ENCODE measurements around the gene ARMC3. TPM values are rescaled to one million over a fixed set of nuclear protein-coding genes. Genes with fewer than 3 reads are reported as not detected.

ARMC3 gene
- polyA plus RNA-seq, 3 donors, result 10.5 to 14.1 (median 14.0) TPM

DNA sequence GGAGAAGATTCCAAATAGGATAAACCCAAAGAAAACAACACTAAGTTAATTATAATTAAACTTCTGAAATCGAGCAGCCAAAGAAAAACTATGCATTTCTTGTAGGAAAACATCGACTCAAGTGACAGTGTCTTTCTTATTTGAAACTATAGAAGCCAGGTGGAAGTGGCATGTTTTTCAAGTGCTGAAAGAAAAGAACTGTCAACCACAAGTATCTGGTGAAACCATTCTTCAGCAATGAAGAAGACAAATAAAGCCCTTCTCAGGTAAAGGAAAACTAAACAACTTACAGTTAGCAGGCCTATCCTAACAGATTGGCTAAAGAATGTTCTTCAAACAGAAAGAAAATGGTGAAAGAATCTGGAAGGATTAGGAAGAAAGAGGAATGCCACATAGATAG lies 96.1 kb downstream of the ARMC3 start:
- no peak for DNase-seq (ENCODE audit: extremely low read depth in 1 of 11, low read depth in 9 of 11, low spot score in 4 of 11)

DNA sequence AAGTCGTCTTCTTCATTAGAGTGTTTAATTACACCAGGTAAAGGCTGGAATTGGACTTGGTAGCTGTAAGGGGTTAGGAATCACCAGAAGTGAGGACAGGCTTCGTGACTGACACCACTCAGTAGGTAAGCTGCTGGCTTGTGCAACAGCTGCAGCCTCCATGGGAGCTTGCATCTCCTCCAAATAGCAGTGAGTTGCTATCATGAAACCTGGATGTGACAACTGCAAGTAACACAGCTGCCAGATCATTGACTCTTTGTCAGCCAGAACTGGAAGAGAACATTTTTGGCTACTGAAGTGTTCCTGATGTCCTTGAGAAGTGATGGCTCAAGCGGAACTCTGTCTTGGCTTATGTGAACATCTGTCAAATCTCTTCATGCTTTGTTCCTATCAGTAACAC lies 103.5 kb downstream of the ARMC3 start:
- no peak for DNase-seq (ENCODE audit: extremely low read depth in 1 of 11, low read depth in 9 of 11, low spot score in 4 of 11)

DNA sequence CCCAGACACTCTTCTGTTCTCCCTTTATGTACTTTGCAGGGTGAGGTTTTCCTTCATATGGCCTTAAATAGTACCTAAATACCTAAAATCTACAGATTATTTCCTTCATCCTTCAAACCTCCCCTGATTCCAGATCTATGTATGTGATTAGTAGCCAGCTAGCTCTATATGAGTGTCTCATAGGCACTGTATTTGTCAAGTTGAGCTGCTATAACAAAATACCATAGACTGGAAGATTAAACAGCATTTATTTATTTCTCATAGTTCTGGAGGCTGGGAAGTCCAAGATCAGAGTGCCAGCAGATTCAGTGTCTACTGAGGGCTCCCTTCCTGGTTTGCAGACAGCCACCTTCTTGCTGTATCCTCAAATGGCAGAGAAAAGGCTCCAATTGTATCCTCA lies 106.9 kb downstream of the ARMC3 start:
- no peak for DNase-seq (ENCODE audit: extremely low read depth in 1 of 11, low read depth in 9 of 11, low spot score in 4 of 11)

GRCh38 chr10:23035569-23035968 lies 107.7 kb downstream of the ARMC3 start:
- DNase-seq (ENCODE audit: extremely low read depth in 1 of 11, low read depth in 9 of 11, low spot score in 4 of 11), result no peak

GRCh38 chr10:23037152-23037551 lies 109.3 kb downstream of the ARMC3 start:
- no peak for DNase-seq (ENCODE audit: extremely low read depth in 1 of 11, low read depth in 9 of 11, low spot score in 4 of 11)

- DNase-seq (ENCODE audit: extremely low read depth in 1 of 11, low read depth in 9 of 11, low spot score in 4 of 11), result no peak
These were observed 109.7 kb downstream of the ARMC3 start for GRCh38 chr10:23037561-23037960.

DNA sequence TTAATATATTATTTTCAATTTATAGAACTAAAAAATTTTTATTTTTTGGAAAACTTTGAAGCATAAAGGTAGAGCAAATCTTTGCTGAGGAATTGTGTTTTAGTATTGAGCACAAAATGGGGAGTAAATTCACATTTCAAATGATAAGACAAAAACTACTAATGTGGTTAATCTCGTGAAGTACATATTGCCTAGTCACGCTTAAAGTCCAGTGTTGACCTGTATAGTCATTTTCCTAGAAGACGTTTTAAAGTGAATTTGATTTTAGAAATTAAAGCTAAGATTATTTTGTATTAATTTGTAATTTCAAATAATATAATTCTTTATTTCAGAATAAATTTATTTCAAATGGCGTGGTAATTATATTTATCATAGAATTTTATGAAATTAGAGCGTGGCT lies 110.3 kb downstream of the ARMC3 start:
- DNase-seq (ENCODE audit: extremely low read depth in 1 of 11, low read depth in 9 of 11, low spot score in 4 of 11), result no peak

GRCh38 chr10:23040002-23040401 lies 112.1 kb downstream of the ARMC3 start:
- DNase-seq (ENCODE audit: extremely low read depth in 1 of 11, low read depth in 9 of 11, low spot score in 4 of 11), result no peak

DNA sequence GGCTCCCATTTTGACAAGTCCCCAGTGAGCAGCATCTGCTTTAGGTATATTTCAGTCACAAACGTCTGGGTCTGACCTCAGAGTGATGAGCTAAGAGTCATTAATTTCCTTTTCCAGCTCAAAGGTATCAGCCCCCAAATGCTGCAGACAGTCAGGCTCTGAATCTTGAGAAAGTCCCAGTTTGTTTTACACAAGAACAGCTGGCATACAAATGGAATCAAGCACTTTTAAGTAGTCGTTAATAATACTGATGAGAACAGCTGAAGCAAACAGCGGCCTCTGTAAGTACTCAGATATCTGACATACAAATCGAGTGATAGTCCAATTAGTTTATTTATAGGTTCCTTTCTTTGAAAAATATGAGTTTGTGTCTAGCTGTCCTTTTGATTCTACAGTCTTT lies 118.2 kb downstream of the ARMC3 start:
- no peak for DNase-seq (ENCODE audit: extremely low read depth in 1 of 11, low read depth in 9 of 11, low spot score in 4 of 11)

DNA sequence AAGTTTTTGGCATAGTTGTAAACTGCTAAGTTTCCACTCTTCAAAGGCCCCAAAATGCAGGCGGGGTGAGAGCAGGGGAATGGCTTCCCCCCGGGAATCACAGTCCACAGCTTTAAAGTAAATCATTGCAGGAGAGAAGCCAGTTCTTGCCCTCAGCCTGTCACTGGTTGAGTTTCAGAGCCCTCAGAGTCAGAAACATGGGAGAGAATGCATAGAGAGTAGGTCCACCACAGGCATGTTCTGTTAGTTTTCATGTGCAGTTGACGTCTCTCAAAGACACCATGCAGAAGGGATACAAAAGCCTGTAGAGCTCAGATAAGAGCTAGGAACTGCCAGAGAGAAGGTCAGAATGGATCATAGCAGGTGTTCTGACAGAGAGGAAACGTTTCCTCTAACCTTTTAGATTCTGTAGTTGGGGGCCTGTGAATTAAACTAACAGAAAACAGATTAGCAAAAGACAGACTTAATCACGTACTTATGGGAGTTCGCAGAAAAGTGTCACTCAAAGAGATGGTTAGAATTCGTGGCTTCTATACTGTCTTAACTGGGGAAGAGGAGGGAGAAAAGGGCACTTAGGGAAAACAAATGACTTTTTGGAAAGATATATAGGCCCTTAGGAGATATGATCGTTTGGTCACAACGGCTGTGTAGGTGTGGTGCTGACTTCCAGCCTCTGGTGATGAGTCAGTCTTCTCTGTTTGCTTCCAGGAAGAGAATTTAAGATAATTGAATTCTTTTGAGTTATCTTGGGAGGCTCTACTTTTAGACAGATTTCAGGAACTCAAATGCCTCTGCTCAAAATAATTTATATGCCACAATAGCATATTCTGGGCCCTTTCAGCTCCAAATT lies 119.6 kb downstream of the ARMC3 start:
- no peak for DNase-seq (ENCODE audit: extremely low read depth in 1 of 11, low read depth in 9 of 11, low spot score in 4 of 11)

DNA sequence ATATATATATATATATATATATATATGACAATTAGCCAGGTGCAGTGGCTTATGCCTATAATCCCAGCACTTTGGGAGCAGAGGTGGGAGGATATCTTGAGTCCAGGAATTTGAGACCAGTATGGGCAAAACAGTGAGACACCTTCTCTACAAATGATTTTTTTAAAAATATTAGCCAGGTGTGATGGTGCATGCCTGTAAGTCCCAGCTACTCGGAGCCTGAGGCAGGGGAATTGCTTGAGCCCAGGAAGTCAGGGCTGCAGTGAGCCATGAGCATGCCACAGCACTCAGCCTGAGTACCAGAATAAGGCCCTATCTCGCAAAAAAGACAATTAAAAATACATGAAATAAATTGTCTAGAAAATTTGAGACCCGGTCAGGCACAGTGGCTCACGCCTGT lies 120.3 kb downstream of the ARMC3 start:
- DNase-seq (ENCODE audit: extremely low read depth in 1 of 11, low read depth in 9 of 11, low spot score in 4 of 11), result no peak

- DNase-seq (ENCODE audit: extremely low read depth in 1 of 11, low read depth in 9 of 11, low spot score in 4 of 11), result no peak
These were observed 123.4 kb downstream of the ARMC3 start for GRCh38 chr10:23051278-23051677.

GRCh38 chr10:23051855-23052331 lies 124.0 kb downstream of the ARMC3 start:
- DNase-seq (ENCODE audit: extremely low read depth in 1 of 11, low read depth in 9 of 11, low spot score in 4 of 11), result no peak

DNA sequence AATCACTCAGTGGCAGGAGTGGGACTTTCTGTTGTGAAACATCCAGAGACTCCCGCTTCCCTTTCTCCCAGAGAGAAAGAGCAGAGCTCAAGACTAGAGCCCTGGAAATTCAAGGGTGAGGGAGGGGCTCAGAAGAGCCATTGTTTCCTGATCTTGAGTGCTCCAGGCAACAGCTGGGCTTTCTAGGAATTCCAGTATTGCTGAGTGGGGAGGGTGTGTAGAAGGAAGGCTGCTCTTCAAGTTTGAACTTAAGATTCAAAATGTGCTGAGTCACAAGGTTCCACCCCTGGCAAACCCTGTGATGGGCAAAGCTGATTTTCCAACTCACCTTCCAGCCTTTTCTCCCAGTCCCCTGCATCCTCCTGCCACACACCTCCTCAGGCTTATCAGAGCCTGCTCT lies 125.2 kb downstream of the ARMC3 start:
- DNase-seq (ENCODE audit: extremely low read depth in 1 of 11, low read depth in 9 of 11, low spot score in 4 of 11), result no peak

DNA sequence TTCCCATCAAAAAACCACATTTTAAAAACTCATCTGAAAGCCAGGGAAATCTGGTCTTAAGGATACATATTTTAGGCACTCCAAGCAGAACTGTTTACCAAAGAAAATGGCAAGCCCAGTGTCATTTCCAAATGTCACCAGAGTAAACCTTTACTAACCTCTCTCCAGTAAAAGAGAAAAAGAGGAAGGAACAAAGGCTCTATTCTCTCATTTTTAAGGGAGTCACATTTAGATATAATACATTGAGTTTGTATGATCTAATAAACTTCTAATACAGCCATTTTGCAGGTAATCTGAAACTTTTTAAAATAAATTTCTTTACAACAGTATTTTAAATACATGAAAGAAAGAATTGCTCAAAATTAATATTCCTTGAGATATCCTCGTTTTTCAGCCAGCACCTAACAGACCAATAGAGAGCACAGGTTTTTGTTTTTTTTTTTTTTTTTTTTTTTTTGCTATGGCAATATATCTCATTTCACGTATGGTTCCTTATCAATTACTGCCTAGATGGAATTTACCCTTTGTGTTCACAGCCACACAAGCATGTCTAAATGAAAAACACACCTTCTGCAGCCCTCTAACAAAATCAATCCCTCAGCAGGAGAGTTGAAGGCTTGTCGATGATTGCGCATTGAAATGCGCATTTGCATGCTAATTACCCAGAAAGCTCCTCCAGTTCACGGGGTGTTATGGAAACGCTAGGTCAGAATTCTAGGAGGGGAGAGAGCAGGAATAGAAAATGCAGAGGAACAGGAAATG lies 127.8 kb downstream of the ARMC3 start:
- no peak for DNase-seq (ENCODE audit: extremely low read depth in 1 of 11, low read depth in 9 of 11, low spot score in 4 of 11)

- DNase-seq (ENCODE audit: extremely low read depth in 1 of 11, low read depth in 9 of 11, low spot score in 4 of 11), result no peak
These were observed 128.3 kb downstream of the ARMC3 start for GRCh38 chr10:23056186-23056579.

DNA sequence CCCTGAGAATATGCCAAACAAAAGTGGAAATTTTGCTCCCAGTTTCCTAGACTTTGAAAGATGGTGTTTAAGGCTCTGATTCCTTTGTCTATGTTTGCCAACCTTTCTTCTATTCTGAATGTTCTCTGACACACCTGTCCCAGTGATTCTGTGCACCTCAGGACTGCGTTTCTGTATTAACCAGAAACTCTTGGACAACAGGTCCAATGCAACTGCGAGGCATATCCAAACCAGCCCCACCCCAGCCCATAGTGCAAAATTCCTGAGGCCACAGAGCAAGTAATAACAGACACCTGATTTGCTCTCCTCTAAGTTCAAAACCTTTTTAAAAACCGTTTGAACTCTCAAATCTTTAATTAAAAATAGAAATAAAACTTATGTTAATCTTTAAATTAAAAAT lies 130.5 kb downstream of the ARMC3 start:
- no peak for DNase-seq (ENCODE audit: extremely low read depth in 1 of 11, low read depth in 9 of 11, low spot score in 4 of 11)

- no peak for DNase-seq (ENCODE audit: extremely low read depth in 1 of 11, low read depth in 9 of 11, low spot score in 4 of 11)
These were observed 133.1 kb downstream of the ARMC3 start for GRCh38 chr10:23060918-23061317.

- no peak for DNase-seq (ENCODE audit: extremely low read depth in 1 of 11, low read depth in 9 of 11, low spot score in 4 of 11)
These were observed 135.5 kb downstream of the ARMC3 start for GRCh38 chr10:23063045-23063972.

All from renal cortex interstitium (tissue), 11 donors.